ENCODE measurements around the gene ARVCF. TPM values are rescaled to one million over a fixed set of nuclear protein-coding genes. Genes with fewer than 3 reads are reported as not detected.

Gene ARVCF
- total and polyA plus RNA-seq, 2 donors (not counting 3 experiments of a cell fraction or from before 2014, with no cell fraction given) = 81.3 to 105 TPM

DNA sequence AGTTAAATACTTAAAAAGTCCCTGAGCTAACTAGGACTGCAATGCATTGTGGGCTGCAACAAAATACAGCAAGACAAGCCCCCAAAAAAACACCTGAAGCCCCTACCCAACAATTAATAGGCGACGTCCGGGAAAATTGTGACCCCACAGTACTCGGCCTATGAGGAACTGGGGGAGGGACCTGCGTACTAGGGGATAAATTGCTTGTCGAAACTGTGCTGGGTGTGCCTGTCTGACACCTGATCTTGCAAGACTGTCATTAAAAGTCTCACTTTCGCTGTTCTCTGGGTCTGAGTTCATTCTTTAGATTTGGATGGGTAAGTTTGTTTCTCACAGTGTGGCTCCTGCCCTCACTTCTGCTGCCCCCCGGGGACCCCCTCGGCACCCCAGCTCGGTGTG lies 19.5 kb upstream of the ARVCF start:
- H3K9ac ChIP-seq (replicated peaks; ENCODE audit: extremely low read depth, insufficient read depth, low read length) = no peak overlapping the region
- no peak overlapping the region for H3K27ac ChIP-seq (ENCODE audit: insufficient read depth, low read depth, low read length)
- H3K9me1 ChIP-seq (replicated peaks; ENCODE audit: control insufficient read depth, extremely low read depth, insufficient read depth, low read length) = no peaks in the 10 kb centered on the region
- H3K4me2 ChIP-seq (ENCODE audit: insufficient read depth, low read length) = no peak overlapping the region
- peaks cover 0 to 16% of the 10 kb centered on the region in 2 experiments for H3K36me3 ChIP-seq (ENCODE audit: control insufficient read depth in 2 of 2, extremely low read depth in 1 of 2, insufficient read depth in 2 of 2, low read length in 2 of 2)
- TF ChIP-seq POLR2AphosphoS5 (IDR thresholded peaks at IDR 0.05; ENCODE audit: insufficient read depth, low read depth, low read length) = no peak
- TF ChIP-seq, protein P1, sequence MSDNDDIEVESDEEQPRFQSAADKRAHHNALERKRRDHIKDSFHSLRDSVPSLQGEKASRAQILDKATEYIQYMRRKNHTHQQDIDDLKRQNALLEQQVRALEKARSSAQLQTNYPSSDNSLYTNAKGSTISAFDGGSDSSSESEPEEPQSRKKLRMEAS (IDR thresholded peaks at IDR 0.05; ENCODE audit: insufficient read depth, insufficient read length) = no peak
- TF ChIP-seq MYC (IDR thresholded peaks at IDR 0.05; ENCODE audit: low read depth, low read length) = no peak
- no peak for TF ChIP-seq EZH2 (IDR thresholded peaks at IDR 0.05; ENCODE audit: borderline replicate concordance, low read depth, low read length, severe bottlenecking)
- no peak for TF ChIP-seq GATA2 (IDR thresholded peaks at IDR 0.05; ENCODE audit: insufficient read depth, insufficient read length, low read depth, low read length)
- dilution Hi-C loops (cut with MboI; ENCODE audit: extremely low pct_ligation_motif_present, low sequenced_read_pairs) (no loop called here), intact Hi-C loops (cut with micrococcal nuclease) (no loop called here)
- no peaks in the 10 kb centered on the region for H4K20me1 ChIP-seq (replicated peaks; ENCODE audit: control insufficient read depth, extremely low read depth, insufficient read depth, low read length)
- H3K27me3 ChIP-seq (ENCODE audit: control insufficient read depth in 2 of 2, insufficient read depth in 2 of 2, low read length in 2 of 2) = no peaks in the 10 kb centered on the region
- no peaks in the 10 kb centered on the region for H3K4me1 ChIP-seq (ENCODE audit: control insufficient read depth, extremely low read depth, insufficient read depth, low read length)
- no peak for DNase-seq (ENCODE audit: low read depth, low spot score)
- CTCF ChIA-PET = interaction anchor here (2.0 kb wide), 1 partner anchor 27 kb away, joined by 4 read pairs; no protein-coding TSS in a partner anchor
- H3K9me3 ChIP-seq (replicated peaks; ENCODE audit: control insufficient read depth, insufficient read depth, low read length) = no peaks in the 10 kb centered on the region
- no peak overlapping the region for H3K4me3 ChIP-seq (replicated peaks in 1 of 3; ENCODE audit: insufficient read depth in 1 of 3, low read depth in 1 of 3, low read length in 3 of 3)
- no peaks in the 10 kb centered on the region for H3K79me2 ChIP-seq (ENCODE audit: control insufficient read depth, insufficient read depth, low read length)
- H2AFZ ChIP-seq (ENCODE audit: low read depth, low read length) = no peak overlapping the region
- BruUV-seq (replicated peaks) = no TSS peak
- FAIRE-seq = no peak
- POLR2A ChIA-PET = no interaction called here

DNA sequence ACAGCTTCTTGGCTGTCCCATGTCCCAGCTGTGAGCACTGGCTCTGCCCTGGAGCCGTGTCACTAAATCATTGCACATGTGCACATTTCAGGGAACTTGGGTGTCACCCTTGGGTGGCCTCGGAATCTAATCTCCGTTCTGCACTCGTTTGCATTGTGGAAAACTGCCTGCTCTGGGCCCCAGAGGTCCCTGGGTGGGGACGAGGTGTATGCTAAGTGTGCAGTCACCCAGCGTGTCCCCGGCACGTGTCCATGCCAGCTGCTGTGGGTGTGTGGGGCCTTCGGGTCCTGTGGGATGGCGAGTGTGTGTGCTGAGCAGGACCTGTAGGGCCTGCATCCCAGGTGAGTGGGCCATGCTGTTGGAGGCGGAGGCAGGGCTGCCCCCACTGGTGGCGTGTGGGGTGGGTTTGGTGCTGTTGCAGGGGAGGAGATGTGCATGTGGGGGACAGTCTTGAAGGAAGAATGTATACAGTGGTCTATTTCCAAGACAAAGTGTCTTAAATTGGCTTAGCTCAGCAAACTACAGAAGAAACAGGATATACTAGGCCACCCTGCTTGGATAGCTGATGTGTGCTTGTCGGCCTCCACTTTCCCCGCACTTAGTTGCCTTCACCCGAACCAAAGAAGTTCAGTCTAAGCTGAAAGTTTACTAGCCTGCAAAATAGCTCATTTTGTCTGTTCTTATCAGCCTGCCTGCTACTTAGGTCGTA lies 18.9 kb upstream of the ARVCF start:
- no peak overlapping the region for H3K4me2 ChIP-seq (ENCODE audit: insufficient read depth, low read length)

More for the DNA sequence above, 18.9 kb upstream of the ARVCF start:
- no peak for FAIRE-seq
- H3K79me2 ChIP-seq (ENCODE audit: control insufficient read depth, insufficient read depth, low read length) = no peaks in the 10 kb centered on the region
- ChIA-PET CTCF (interaction anchor here (2.0 kb wide), 1 partner anchor 27 kb away, joined by 4 read pairs; no protein-coding TSS in a partner anchor), POLR2A (no interaction called here)
- BruUV-seq (replicated peaks) = no TSS peak
- intact Hi-C loops (cut with micrococcal nuclease) (no loop called here), dilution Hi-C loops (cut with MboI; ENCODE audit: extremely low pct_ligation_motif_present, low sequenced_read_pairs) (no loop called here)
- H3K9me1 ChIP-seq (replicated peaks; ENCODE audit: control insufficient read depth, extremely low read depth, insufficient read depth, low read length) = no peaks in the 10 kb centered on the region
- no peaks in the 10 kb centered on the region for H3K9me3 ChIP-seq (replicated peaks; ENCODE audit: control insufficient read depth, insufficient read depth, low read length)
- no peak overlapping the region for H3K27ac ChIP-seq (ENCODE audit: insufficient read depth, low read depth, low read length)
- H3K36me3 ChIP-seq (ENCODE audit: control insufficient read depth in 2 of 2, extremely low read depth in 1 of 2, insufficient read depth in 2 of 2, low read length in 2 of 2) = peaks cover 0 to 16% of the 10 kb centered on the region in 2 experiments
- no peaks in the 10 kb centered on the region for H4K20me1 ChIP-seq (replicated peaks; ENCODE audit: control insufficient read depth, extremely low read depth, insufficient read depth, low read length)
- no peaks in the 10 kb centered on the region for H3K4me1 ChIP-seq (ENCODE audit: control insufficient read depth, extremely low read depth, insufficient read depth, low read length)
- DNase-seq (ENCODE audit: low read depth, low spot score) = no peak
- no peak overlapping the region for H3K9ac ChIP-seq (replicated peaks; ENCODE audit: extremely low read depth, insufficient read depth, low read length)
- H2AFZ ChIP-seq (ENCODE audit: low read depth, low read length) = no peak overlapping the region
- no peak overlapping the region for H3K4me3 ChIP-seq (replicated peaks in 1 of 3; ENCODE audit: insufficient read depth in 1 of 3, low read depth in 1 of 3, low read length in 3 of 3)
- TF ChIP-seq POLR2A (IDR thresholded peaks at IDR 0.05; ENCODE audit: low read depth, low read length) = no peak
- TF ChIP-seq EZH2 (IDR thresholded peaks at IDR 0.05; ENCODE audit: borderline replicate concordance, low read depth, low read length, severe bottlenecking) = no peak
- no peak for TF ChIP-seq JUN (IDR thresholded peaks at IDR 0.05; ENCODE audit: borderline replicate concordance, insufficient read depth, insufficient read length, low read depth)
- TF ChIP-seq POLR2AphosphoS5 (IDR thresholded peaks at IDR 0.05; ENCODE audit: insufficient read depth, low read depth, low read length) = no peak
- no peak for TF ChIP-seq FOS (IDR thresholded peaks at IDR 0.05; ENCODE audit: borderline replicate concordance, insufficient read depth, low read length)
- no peak for TF ChIP-seq GATA2 (IDR thresholded peaks at IDR 0.05; ENCODE audit: insufficient read depth, insufficient read length, low read depth, low read length)
- no peak for TF ChIP-seq MYC (IDR thresholded peaks at IDR 0.05; ENCODE audit: low read depth, low read length)
- TF ChIP-seq, protein P1 (IDR thresholded peaks at IDR 0.05; ENCODE audit: insufficient read depth, insufficient read length) = no peak
- H3K27me3 ChIP-seq (ENCODE audit: control insufficient read depth in 2 of 2, insufficient read depth in 2 of 2, low read length in 2 of 2) = no peaks in the 10 kb centered on the region

All from endothelial cell of umbilical vein (primary cell).